ENCODE results near the gene STRA6.

The STRA6 gene

GRCh38 chr15:74221399-74222239 is 19.0 kb upstream of the STRA6 start:
- H3K9ac ChIP-seq (ENCODE audit: low read length): no peak overlapping the region
- H3K27me3 ChIP-seq (ENCODE audit: control insufficient read depth, insufficient read depth, low read length): peaks cover 6% of the 10 kb centered on the region
- H3K4me1 ChIP-seq (ENCODE audit: control insufficient read depth, insufficient read depth, low read length): no peaks in the 10 kb centered on the region
- no peak overlapping the region for H3K27ac ChIP-seq (ENCODE audit: low read depth, low read length)
- no peaks in the 10 kb centered on the region for H3K36me3 ChIP-seq (ENCODE audit: control insufficient read depth, insufficient read depth, low read length)
- H3K4me3 ChIP-seq (ENCODE audit: low read length): no peak overlapping the region

GRCh38 chr15:74220475-74221248 is 18.1 kb upstream of the STRA6 start:
- peaks cover 6% of the 10 kb centered on the region for H3K27me3 ChIP-seq (ENCODE audit: control insufficient read depth, insufficient read depth, low read length)

GRCh38 chr15:74217907-74218885 is 15.6 kb upstream of the STRA6 start:
- Histone ChIP-seq H3K4me3 (ENCODE audit: low read length) (no peak overlapping the region), H3K27ac (ENCODE audit: low read depth, low read length) (no peak overlapping the region), H3K27me3 (ENCODE audit: control insufficient read depth, insufficient read depth, low read length) (peaks cover 5% of the 10 kb centered on the region), H3K9ac (ENCODE audit: low read length) (no peak overlapping the region), H3K36me3 (ENCODE audit: control insufficient read depth, insufficient read depth, low read length) (no peaks in the 10 kb centered on the region), H3K4me1 (ENCODE audit: control insufficient read depth, insufficient read depth, low read length) (no peaks in the 10 kb centered on the region)

More at GRCh38 chr15:74220475-74221248, 18.1 kb upstream of the STRA6 start:
- Histone ChIP-seq H3K36me3 (ENCODE audit: control insufficient read depth, insufficient read depth, low read length) (no peaks in the 10 kb centered on the region), H3K4me3 (ENCODE audit: low read length) (no peak overlapping the region), H3K4me1 (ENCODE audit: control insufficient read depth, insufficient read depth, low read length) (no peaks in the 10 kb centered on the region), H3K9ac (ENCODE audit: low read length) (no peak overlapping the region), H3K27ac (ENCODE audit: low read depth, low read length) (no peak overlapping the region)

GRCh38 chr15:74216949-74217348 is 14.4 kb upstream of the STRA6 start:
- no peak overlapping the region for H3K4me3 ChIP-seq (ENCODE audit: low read length)
- H3K27me3 ChIP-seq (ENCODE audit: control insufficient read depth, insufficient read depth, low read length): no peaks in the 10 kb centered on the region
- no peaks in the 10 kb centered on the region for H3K4me1 ChIP-seq (ENCODE audit: control insufficient read depth, insufficient read depth, low read length)
- no peak overlapping the region for H3K27ac ChIP-seq (ENCODE audit: low read depth, low read length)
- no peak overlapping the region for H3K9ac ChIP-seq (ENCODE audit: low read length)
- no peaks in the 10 kb centered on the region for H3K36me3 ChIP-seq (ENCODE audit: control insufficient read depth, insufficient read depth, low read length)

DNA sequence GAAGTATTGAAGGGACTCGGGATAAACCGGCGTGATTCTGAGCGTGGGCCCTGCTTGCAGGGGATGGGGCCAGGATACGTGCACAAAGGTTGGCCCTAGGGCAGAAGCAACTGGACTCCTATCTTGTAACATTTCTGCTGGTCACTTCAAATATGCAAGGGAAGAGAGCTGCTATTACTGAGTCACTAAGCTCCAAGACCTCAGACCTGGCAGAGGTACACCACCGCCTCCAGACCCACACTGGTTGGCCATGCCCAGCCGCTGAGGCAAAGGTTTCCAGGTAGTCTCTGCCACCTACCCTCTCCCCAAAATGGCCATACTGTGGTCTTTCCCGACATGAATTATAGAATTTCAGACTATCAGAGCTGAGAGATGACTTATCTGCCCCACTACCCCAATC is 13.4 kb upstream of the STRA6 start:
- no peak overlapping the region for H3K9ac ChIP-seq (ENCODE audit: low read length)
- no peak overlapping the region for H3K27ac ChIP-seq (ENCODE audit: low read depth, low read length)
- H3K36me3 ChIP-seq (ENCODE audit: control insufficient read depth, insufficient read depth, low read length): no peaks in the 10 kb centered on the region
- H3K4me3 ChIP-seq (ENCODE audit: low read length): no peak overlapping the region
- no peaks in the 10 kb centered on the region for H3K4me1 ChIP-seq (ENCODE audit: control insufficient read depth, insufficient read depth, low read length)
- H3K27me3 ChIP-seq (ENCODE audit: control insufficient read depth, insufficient read depth, low read length): no peaks in the 10 kb centered on the region

DNA sequence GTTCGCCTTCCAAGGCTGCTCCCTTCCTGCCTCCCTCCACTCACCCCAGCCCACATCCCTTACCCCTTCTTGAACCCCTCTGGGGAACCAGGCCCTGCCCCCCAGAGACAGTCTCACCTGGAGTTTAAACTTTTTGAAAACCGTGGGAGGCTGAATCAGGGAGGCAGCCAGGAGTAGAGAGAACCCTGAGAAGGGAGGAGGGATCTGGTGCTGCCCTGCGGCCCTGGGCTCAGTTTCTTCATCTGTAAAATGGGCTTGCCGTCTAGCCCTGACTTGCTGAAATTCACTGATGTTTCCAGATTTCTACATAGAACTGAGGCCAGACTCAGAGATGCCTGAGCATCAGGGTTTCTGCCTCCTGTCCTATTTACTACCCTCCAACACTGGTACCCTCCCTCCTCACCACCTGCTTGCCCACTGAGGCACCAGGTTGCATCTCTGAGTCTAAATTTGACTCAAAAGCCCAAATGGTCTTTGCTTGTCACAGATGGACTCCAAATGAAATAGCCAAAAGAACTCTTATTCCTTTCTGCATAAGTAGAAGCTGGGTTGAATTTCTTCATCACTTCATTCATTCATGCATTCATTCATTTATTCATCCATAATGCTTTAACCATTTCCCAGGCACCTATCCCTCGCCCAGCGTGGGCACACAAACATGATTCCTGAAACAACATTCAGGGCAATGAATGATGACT is 11.9 kb upstream of the STRA6 start:
- Histone ChIP-seq H3K9ac (ENCODE audit: low read length) (no peak overlapping the region), H3K27me3 (ENCODE audit: control insufficient read depth, insufficient read depth, low read length) (no peaks in the 10 kb centered on the region), H3K27ac (ENCODE audit: low read depth, low read length) (no peak overlapping the region), H3K4me3 (ENCODE audit: low read length) (no peak overlapping the region), H3K36me3 (ENCODE audit: control insufficient read depth, insufficient read depth, low read length) (no peaks in the 10 kb centered on the region), H3K4me1 (ENCODE audit: control insufficient read depth, insufficient read depth, low read length) (no peaks in the 10 kb centered on the region)

- no peak overlapping the region for H3K9ac ChIP-seq (ENCODE audit: low read length)
- H3K4me1 ChIP-seq (ENCODE audit: control insufficient read depth, insufficient read depth, low read length): no peaks in the 10 kb centered on the region
- no peak overlapping the region for H3K27ac ChIP-seq (ENCODE audit: low read depth, low read length)
- H3K36me3 ChIP-seq (ENCODE audit: control insufficient read depth, insufficient read depth, low read length): no peaks in the 10 kb centered on the region
- no peak overlapping the region for H3K4me3 ChIP-seq (ENCODE audit: low read length)
- H3K27me3 ChIP-seq (ENCODE audit: control insufficient read depth, insufficient read depth, low read length): no peaks in the 10 kb centered on the region
These were observed 11.3 kb upstream of the STRA6 start for GRCh38 chr15:74213858-74214284.

GRCh38 chr15:74212494-74212893 is 9.9 kb upstream of the STRA6 start:
- Histone ChIP-seq H3K27me3 (ENCODE audit: control insufficient read depth, insufficient read depth, low read length) (no peaks in the 10 kb centered on the region), H3K27ac (ENCODE audit: low read depth, low read length) (no peak overlapping the region), H3K9ac (ENCODE audit: low read length) (no peak overlapping the region)

GRCh38 chr15:74211656-74212055 is 9.1 kb upstream of the STRA6 start:
- H3K36me3 ChIP-seq (ENCODE audit: control insufficient read depth, insufficient read depth, low read length): no peaks in the 10 kb centered on the region
- H3K27ac ChIP-seq (ENCODE audit: low read depth, low read length): no peak overlapping the region
- H3K4me1 ChIP-seq (ENCODE audit: control insufficient read depth, insufficient read depth, low read length): no peaks in the 10 kb centered on the region
- no peaks in the 10 kb centered on the region for H3K27me3 ChIP-seq (ENCODE audit: control insufficient read depth, insufficient read depth, low read length)
- no peak overlapping the region for H3K9ac ChIP-seq (ENCODE audit: low read length)
- H3K4me3 ChIP-seq (ENCODE audit: low read length): no peak overlapping the region

More at GRCh38 chr15:74212494-74212893, 9.9 kb upstream of the STRA6 start:
- no peaks in the 10 kb centered on the region for H3K36me3 ChIP-seq (ENCODE audit: control insufficient read depth, insufficient read depth, low read length)
- no peaks in the 10 kb centered on the region for H3K4me1 ChIP-seq (ENCODE audit: control insufficient read depth, insufficient read depth, low read length)
- H3K4me3 ChIP-seq (ENCODE audit: low read length): no peak overlapping the region

GRCh38 chr15:74210729-74211128 is 8.1 kb upstream of the STRA6 start:
- Histone ChIP-seq H3K27me3 (ENCODE audit: control insufficient read depth, insufficient read depth, low read length) (no peaks in the 10 kb centered on the region), H3K36me3 (ENCODE audit: control insufficient read depth, insufficient read depth, low read length) (no peaks in the 10 kb centered on the region), H3K9ac (ENCODE audit: low read length) (no peak overlapping the region), H3K4me3 (ENCODE audit: low read length) (no peak overlapping the region), H3K27ac (ENCODE audit: low read depth, low read length) (no peak overlapping the region), H3K4me1 (ENCODE audit: control insufficient read depth, insufficient read depth, low read length) (no peaks in the 10 kb centered on the region)

GRCh38 chr15:74209997-74210671 is 7.5 kb upstream of the STRA6 start:
- no peak overlapping the region for H3K9ac ChIP-seq (ENCODE audit: low read length)
- no peaks in the 10 kb centered on the region for H3K4me1 ChIP-seq (ENCODE audit: control insufficient read depth, insufficient read depth, low read length)
- no peak overlapping the region for H3K27ac ChIP-seq (ENCODE audit: low read depth, low read length)
- H3K4me3 ChIP-seq (ENCODE audit: low read length): no peak overlapping the region
- no peaks in the 10 kb centered on the region for H3K36me3 ChIP-seq (ENCODE audit: control insufficient read depth, insufficient read depth, low read length)
- H3K27me3 ChIP-seq (ENCODE audit: control insufficient read depth, insufficient read depth, low read length): no peaks in the 10 kb centered on the region
